Naive B cell (primary cell): ENCODE measurements around the gene UBR3. TPM values are rescaled to one million over a fixed set of nuclear protein-coding genes. Genes with fewer than 3 reads are reported as not detected.
"Not testable (repeated sequence)": the region's sequence is repeated elsewhere in the genome, so short reads cannot be mapped to it uniquely, and the experiment has no call there.

Experiments
- ATAC-seq, 2 donors: fragments of 150-1000 bp; cut with Tn5 transposase; 2 replicates each; pipeline ENCODE4 v1.10.0; 2021; ENCODE audit warnings: low read depth in 2 of 2, mild to moderate bottlenecking in 2 of 2, moderate library complexity in 2 of 2
- DNase-seq: peaks from one replicate; pipeline ENCODE4 v3.0.0; 2022
- H3K27ac Mint-ChIP-seq, 6 donors: one replicate each; pipeline ENCODE4 v1.8.0; 2020 to 2022; ENCODE audit warnings: mild to moderate bottlenecking in 6 of 6, mixed read lengths in 6 of 6, moderate library complexity in 5 of 6, inconsistent platforms in 2 of 6
- H3K27me3 Mint-ChIP-seq, 3 donors: one replicate each; pipeline ENCODE4 v1.8.0; 2021 to 2022; ENCODE audit warnings: mixed read lengths in 3 of 3, mild to moderate bottlenecking in 1 of 3
- H3K36me3 Mint-ChIP-seq, 2 donors: one replicate each; pipeline ENCODE4 v1.8.0; 2020 to 2022; ENCODE audit warnings: mixed read lengths in 2 of 2, inconsistent platforms in 1 of 2, mild to moderate bottlenecking in 1 of 2
- H3K4me1 Mint-ChIP-seq, 3 donors: one replicate each; pipeline ENCODE4 v1.8.0; 2020 to 2022; ENCODE audit warnings: mixed read lengths in 3 of 3, inconsistent platforms in 1 of 3, mild to moderate bottlenecking in 1 of 3, moderate library complexity in 1 of 3
- H3K4me3 Mint-ChIP-seq, 8 donors: one replicate each; pipeline ENCODE4 v1.8.0; 2020 to 2022; ENCODE audit warnings: mild to moderate bottlenecking in 8 of 8, mixed read lengths in 8 of 8, moderate library complexity in 8 of 8, inconsistent platforms in 2 of 8
- H3K9me3 Mint-ChIP-seq, 7 donors: one replicate each; pipeline ENCODE4 v1.8.0; 2020 to 2022; ENCODE audit warnings: mixed read lengths in 7 of 7, mild to moderate bottlenecking in 5 of 7, inconsistent platforms in 2 of 7, moderate library complexity in 1 of 7
- polyA plus RNA-seq, 6 donors: library from polyadenylated mRNA; unstranded; fragments of 300-500 nt; fragmentation: Illumina TruSeq; gene quantifications; one replicate each; pipeline ENCODE4 v1.2.3, GENCODE V29; 2021; ENCODE audit warnings: low read depth in 6 of 6

UBR3 gene
- polyA plus RNA-seq, 6 donors from 2014 or later: 6.1 to 11.9 (median 7.1) TPM

DNA sequence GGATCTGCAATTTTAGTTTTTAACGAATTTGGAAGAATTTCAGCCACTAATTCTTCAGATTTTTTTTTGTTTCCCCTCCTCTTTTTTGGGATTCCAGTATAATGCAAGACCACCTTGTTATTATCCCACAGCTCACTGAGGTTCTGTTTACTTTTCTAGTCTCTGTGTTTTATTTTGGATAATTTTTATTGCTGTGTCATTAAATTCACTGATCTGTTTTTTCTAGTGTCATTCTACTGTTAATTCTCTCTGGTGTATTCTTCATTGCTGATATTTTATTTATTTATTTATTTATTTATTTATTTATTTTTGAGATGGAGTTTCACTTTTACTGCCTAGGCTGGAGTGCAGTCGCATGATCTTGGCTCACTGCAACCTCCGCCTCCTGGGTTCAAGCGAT, 32.2 kb downstream of the UBR3 start:
- Mint-ChIP-seq H3K27me3 (no peaks in the 10 kb centered on the region), H3K4me3 (no peak overlapping the region), H3K36me3 (peaks cover 7% of the 10 kb centered on the region in 2 donors), H3K4me1 (peaks cover 14 to 34% (median 21%) of the 10 kb centered on the region in 3 donors), H3K27ac (no peak overlapping the region), H3K9me3 (no peaks in the 10 kb centered on the region)
- no peak for ATAC-seq
- no peak for DNase-seq

DNA sequence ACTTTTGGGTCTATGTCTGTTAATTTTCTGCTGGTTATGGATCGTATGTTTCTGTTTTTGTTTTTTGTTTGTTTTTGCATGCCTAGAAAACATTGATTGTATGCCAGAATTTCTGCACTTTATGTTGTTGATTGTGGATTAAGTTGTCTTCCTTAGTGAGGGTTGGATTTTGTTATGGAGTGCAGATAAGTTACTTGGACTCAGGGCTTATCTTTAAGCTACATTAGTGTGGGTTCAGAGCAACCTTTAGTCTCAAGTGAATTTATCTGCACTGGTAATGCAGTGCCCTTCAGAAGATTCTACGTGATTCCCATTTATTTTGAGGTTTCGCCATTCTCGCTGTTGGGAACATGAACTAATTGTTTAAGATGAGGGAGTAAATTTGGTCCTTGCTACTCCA, 32.9 kb downstream of the UBR3 start:
- Mint-ChIP-seq H3K4me1 (peaks cover 14 to 35% (median 21%) of the 10 kb centered on the region in 3 donors), H3K36me3 (peaks cover 7% of the 10 kb centered on the region in 2 donors), H3K9me3 (no peaks in the 10 kb centered on the region), H3K4me3 (no peak overlapping the region), H3K27ac (peak overlapping the region in 2 of 6 donors; percentile 32 to 41), H3K27me3 (no peaks in the 10 kb centered on the region)
- DNase-seq (no peak), ATAC-seq (no peak)

DNA sequence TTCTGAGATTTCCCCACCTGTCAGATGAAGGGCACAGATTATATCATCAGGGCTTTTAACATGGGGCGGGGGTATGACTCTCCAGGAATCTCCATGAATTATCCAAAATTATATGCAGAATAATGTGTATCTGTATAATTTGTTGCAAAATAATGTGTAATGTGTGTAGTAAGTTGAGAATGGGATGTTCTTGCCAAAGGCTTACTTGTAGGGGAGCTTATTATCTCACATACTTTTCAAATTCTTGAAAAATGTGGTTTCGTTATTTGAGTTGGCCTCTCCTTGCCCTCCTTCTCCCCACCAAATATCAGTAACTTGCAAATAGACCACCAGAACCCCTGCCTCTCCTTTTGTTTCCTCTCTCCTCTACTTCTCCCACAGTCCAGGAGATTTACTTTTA, 35.6 kb downstream of the UBR3 start:
- H3K4me3 Mint-ChIP-seq: no peak overlapping the region

DNA sequence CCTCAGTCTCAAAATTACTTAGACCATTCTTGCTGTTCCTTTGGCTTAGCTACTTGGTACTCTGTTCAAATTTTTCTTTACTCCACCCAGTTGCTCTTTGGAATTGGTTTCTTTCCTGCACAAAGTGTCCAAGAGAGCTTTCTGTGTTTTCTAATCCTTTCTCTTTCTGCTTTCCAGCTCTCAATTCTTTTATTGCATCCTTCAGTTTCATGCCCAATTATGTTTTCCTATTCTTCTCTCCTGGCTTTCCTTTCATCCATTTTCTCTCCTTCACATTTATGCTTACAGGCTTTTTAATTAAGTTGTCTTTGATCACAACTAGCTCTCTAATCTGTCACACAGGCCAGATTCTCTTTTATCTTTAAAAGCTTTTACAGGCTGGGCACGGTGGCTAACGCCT, 38.2 kb downstream of the UBR3 start:
- Mint-ChIP-seq H3K27ac (peak overlapping the region in 1 of 6 donors; percentile 88), H3K27me3 (no peaks in the 10 kb centered on the region), H3K4me3 (peak overlapping the region in 1 of 8 donors; percentile 7), H3K9me3 (no peaks in the 10 kb centered on the region), H3K36me3 (peaks cover 0 to 7% of the 10 kb centered on the region in 2 donors), H3K4me1 (peaks cover 30 to 41% (median 32%) of the 10 kb centered on the region in 3 donors)
- DNase-seq: no peak
- ATAC-seq: no peak

More for the DNA sequence above, 35.6 kb downstream of the UBR3 start:
- H3K27ac Mint-ChIP-seq: peak overlapping the region in 1 of 6 donors; percentile 83
- peaks cover 21 to 42% (median 26%) of the 10 kb centered on the region in 3 donors for H3K4me1 Mint-ChIP-seq
- ATAC-seq (no peak), DNase-seq (no peak)
- H3K9me3 Mint-ChIP-seq: no peaks in the 10 kb centered on the region
- H3K27me3 Mint-ChIP-seq: no peaks in the 10 kb centered on the region
- peaks cover 7% of the 10 kb centered on the region in 2 donors for H3K36me3 Mint-ChIP-seq

DNA sequence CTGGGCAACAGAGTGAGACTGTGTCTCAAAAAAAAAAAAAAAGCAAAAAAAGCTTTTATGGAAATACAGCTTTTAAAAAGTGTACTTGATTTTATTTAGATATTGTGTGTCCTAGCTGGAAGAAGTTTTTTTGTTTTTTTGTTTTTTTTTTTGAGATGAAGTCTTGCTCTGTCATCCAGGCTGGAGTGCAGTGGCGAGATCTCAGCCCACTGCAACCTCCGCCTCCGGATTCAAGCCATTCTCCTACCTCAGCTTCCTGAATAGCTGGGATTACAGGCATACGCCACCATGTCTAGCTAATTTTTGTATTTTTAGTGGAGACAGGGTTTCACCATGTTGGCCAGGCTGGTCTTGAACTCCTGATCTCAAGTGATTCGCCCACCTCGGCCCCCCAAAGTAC, 39.0 kb downstream of the UBR3 start:
- not testable (repeated sequence) for H3K9me3 Mint-ChIP-seq, ATAC-seq, H3K27me3 Mint-ChIP-seq, H3K36me3 Mint-ChIP-seq, DNase-seq, H3K4me3 Mint-ChIP-seq
- Mint-ChIP-seq H3K4me1 (peaks cover 30 to 42% (median 35%) of the 10 kb centered on the region in 3 donors), H3K27ac (peak overlapping the region in 1 of 6 donors; percentile 34)

DNA sequence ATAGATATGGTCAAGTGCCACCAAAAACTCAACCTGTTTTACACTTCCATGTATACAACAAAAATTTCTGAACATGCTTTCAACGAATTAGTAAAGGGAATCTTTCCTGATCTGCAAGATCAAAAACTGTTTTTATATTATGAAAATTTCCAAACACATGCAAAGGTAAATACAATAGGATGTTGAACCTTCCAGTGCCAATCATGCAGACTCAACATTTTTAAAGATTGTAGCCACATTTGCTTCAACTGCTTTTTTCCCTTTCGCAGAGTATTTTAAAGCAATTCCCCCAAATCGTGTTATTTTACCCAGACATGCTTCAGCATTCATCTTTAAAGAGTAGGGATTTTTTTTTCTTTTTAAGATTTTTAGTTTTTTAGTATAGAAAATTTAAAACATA, 40.3 kb downstream of the UBR3 start:
- Mint-ChIP-seq H3K9me3 (peaks cover 0 to 2% (median 0%) of the 10 kb centered on the region in 7 donors), H3K27me3 (no peaks in the 10 kb centered on the region), H3K4me1 (peaks cover 27 to 32% (median 31%) of the 10 kb centered on the region in 3 donors), H3K4me3 (no peak overlapping the region), H3K27ac (no peak overlapping the region), H3K36me3 (no peaks in the 10 kb centered on the region)
- ATAC-seq: no peak
- no peak for DNase-seq

DNA sequence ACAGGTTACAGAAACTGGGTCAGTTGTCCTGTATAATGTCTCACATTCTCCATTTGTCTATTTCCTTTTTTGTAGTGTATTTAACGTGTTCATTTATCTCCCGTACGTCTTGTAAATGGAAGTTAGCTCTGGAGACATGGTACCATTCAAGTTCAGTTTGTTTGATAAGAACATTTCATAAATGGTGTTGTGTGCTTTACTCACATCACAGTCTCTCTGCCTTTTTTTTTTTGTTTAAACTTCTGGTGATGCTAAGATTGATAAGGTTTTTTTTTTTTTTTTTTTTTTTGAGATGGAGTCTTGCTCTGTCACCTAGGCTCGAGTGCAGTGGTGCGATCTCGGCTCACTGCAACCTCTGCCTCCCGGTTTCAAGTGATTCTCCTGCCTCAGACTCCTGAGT, 41.7 kb downstream of the UBR3 start:
- DNase-seq (no peak), ATAC-seq (no peak)
- H3K4me1 Mint-ChIP-seq: peaks cover 14 to 21% (median 19%) of the 10 kb centered on the region in 3 donors
- H3K4me3 Mint-ChIP-seq: no peak overlapping the region
- no peaks in the 10 kb centered on the region for H3K27me3 Mint-ChIP-seq
- H3K36me3 Mint-ChIP-seq: no peaks in the 10 kb centered on the region
- H3K9me3 Mint-ChIP-seq: peaks cover 0 to 2% (median 0%) of the 10 kb centered on the region in 7 donors
- no peak overlapping the region for H3K27ac Mint-ChIP-seq

DNA sequence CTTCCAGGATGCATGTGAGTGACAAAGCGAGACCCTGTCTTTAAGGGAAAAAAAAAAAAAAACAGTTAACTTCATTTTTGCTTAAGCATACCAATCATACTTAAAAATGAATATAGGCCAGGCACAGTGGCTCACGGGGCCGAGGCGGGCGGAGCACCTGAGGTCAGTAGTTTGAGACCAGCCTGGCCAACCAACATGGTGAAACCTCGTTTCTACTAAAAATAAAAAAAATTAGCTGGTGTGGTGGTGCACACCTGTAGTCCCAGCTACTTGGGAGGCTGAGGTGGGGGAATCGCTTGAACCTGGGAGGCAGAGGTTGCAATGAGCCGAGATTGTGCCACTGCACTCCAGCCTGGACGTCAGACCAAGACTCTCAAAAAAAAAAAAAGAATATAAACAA, 44.1 kb downstream of the UBR3 start:
- not testable (repeated sequence) for DNase-seq, H3K4me3 Mint-ChIP-seq, H3K36me3 Mint-ChIP-seq, H3K9me3 Mint-ChIP-seq, H3K27me3 Mint-ChIP-seq, ATAC-seq
- Mint-ChIP-seq H3K4me1 (peaks cover 8 to 22% (median 11%) of the 10 kb centered on the region in 3 donors), H3K27ac (peak overlapping the region in 2 of 6 donors; percentile 78 to 92)

DNA sequence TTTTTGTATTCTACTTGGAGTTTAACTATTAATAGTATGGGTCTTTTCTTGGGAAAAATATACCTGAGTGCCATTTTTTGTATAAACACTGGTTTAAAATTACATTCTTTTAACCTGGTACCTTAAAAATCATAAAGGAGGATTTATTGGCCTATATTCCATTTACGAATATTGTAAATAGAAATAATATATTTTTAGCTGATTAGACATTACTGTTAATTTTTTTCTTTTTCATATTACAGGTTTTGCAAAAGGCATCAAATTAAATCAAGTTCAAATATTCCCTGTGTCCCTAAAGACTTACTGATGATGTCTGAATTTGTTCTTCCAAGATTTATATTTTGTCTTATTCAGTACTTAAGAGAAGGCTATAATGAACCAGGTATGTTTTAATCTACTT, 44.7 kb downstream of the UBR3 start:
- Mint-ChIP-seq H3K27ac (no peak overlapping the region), H3K4me1 (peaks cover 8 to 22% (median 11%) of the 10 kb centered on the region in 3 donors), H3K27me3 (no peaks in the 10 kb centered on the region), H3K4me3 (no peak overlapping the region), H3K9me3 (peaks cover 0 to 2% (median 0%) of the 10 kb centered on the region in 7 donors), H3K36me3 (peaks cover 0 to 9% of the 10 kb centered on the region in 2 donors)
- ATAC-seq (no peak), DNase-seq (no peak)

DNA sequence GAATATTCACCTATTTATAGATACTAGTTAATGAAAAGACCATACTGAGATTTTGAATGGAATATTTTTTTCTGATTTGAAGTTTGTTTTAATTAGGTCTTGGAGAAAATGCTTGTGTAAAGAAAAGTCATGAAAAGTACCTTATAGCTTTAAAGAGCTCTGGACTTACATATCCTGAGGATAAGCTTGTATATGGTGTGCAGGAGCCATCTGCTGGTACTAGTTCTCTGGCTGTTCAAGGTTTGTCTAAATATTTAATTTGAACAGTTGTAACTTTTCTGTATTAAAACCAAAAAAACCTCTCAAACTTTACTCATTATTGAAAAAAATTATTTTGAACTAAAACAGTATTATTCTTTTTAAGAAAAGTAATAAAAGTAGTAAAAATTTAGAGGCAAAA, 50.1 kb downstream of the UBR3 start:
- H3K9me3 Mint-ChIP-seq: peaks cover 0 to 2% (median 0%) of the 10 kb centered on the region in 7 donors
- H3K4me1 Mint-ChIP-seq: peaks cover 0 to 7% (median 0%) of the 10 kb centered on the region in 3 donors
- H3K4me3 Mint-ChIP-seq: no peak overlapping the region
- no peak for DNase-seq
- no peaks in the 10 kb centered on the region for H3K27me3 Mint-ChIP-seq
- ATAC-seq: no peak
- H3K36me3 Mint-ChIP-seq: peaks cover 0 to 9% of the 10 kb centered on the region in 2 donors
- H3K27ac Mint-ChIP-seq: no peak overlapping the region

DNA sequence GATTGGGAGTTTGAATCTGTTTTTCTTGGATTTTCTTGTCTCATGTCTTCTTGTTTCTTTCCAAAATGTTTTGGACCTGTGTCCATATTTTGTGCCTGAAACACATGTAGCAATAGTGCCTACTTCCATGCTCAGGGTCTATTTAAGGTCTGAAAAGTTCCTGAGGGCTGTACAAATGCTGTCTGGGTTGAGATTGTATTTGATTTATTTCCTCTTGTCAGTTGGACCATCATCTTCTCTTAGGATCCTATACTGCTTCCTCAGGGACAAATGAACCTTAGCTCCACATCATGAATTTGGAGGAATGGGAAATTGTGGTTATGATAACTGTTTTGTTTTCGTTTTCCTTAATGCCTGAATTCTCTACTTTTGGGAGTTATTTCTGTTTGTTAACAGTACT, 59.9 kb downstream of the UBR3 start:
- no peaks in the 10 kb centered on the region for H3K9me3 Mint-ChIP-seq
- peak overlapping the region in 1 of 6 donors; percentile 35 for H3K27ac Mint-ChIP-seq
- no peaks in the 10 kb centered on the region for H3K36me3 Mint-ChIP-seq
- no peak overlapping the region for H3K4me3 Mint-ChIP-seq
- H3K27me3 Mint-ChIP-seq: no peaks in the 10 kb centered on the region
- H3K4me1 Mint-ChIP-seq: no peaks in the 10 kb centered on the region
- ATAC-seq (no peak), DNase-seq (no peak)

DNA sequence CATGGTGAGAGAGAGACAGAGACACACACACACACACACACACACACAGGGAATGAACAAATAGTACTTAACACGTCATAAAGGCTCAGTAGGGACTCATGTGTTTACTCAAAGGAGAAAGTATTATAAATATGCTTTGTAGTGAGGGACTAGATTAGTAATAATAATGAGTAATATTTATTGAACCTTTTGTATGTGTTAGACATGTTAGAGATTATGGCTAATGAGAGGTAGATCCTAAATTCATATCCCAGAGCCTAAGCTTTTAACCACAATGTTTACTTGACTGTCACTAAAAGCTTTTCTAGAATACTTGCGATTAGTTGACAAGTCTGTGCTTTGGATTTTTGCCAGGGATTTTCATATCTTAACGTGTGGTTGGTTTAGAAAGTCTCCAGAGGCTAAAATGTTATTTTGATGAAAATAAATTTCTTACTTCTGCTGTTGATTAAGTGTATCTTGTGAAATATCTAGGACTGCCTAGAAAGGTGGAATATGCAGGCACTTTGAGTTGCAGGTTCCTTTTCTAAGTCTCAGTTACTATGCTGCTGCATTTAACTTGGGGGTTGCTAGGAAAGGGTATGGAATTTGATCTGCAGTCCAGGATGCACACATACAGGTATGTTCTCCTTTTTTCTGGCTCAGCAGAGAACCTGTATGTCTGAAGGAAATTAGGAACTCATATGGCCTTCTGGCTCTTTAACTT, 64.5 kb downstream of the UBR3 start:
- no peak for DNase-seq
- H3K36me3 Mint-ChIP-seq: peaks cover 8 to 10% of the 10 kb centered on the region in 2 donors

DNA sequence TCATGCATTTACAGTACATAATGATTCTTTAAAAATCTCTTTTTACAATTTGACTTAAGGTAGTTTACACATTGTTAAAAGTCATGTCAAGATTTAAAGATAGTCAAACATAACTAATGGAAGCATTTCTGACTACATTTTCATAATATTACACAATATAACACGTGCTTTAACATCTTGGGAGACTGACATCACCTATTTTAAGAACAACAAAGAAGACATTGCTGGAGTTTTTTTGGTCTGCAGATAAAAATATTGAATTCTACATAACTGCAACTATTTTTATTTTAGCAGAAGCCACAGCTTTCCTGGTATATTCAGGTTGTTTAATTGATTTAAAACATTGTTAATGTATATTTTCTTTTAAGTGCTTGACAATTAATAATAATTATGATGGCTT, 65.7 kb downstream of the UBR3 start:
- Mint-ChIP-seq H3K9me3 (no peaks in the 10 kb centered on the region), H3K36me3 (peaks cover 8 to 10% of the 10 kb centered on the region in 2 donors), H3K27me3 (no peaks in the 10 kb centered on the region), H3K4me3 (no peak overlapping the region), H3K4me1 (no peaks in the 10 kb centered on the region), H3K27ac (no peak overlapping the region)
- DNase-seq: no peak
- ATAC-seq: no peak

More for the DNA sequence above, 64.5 kb downstream of the UBR3 start:
- Mint-ChIP-seq H3K27ac (peak overlapping the region in 2 of 6 donors; percentile 23 to 88), H3K9me3 (no peaks in the 10 kb centered on the region), H3K27me3 (no peaks in the 10 kb centered on the region), H3K4me1 (no peaks in the 10 kb centered on the region), H3K4me3 (no peak overlapping the region)
- ATAC-seq: no peak

DNA sequence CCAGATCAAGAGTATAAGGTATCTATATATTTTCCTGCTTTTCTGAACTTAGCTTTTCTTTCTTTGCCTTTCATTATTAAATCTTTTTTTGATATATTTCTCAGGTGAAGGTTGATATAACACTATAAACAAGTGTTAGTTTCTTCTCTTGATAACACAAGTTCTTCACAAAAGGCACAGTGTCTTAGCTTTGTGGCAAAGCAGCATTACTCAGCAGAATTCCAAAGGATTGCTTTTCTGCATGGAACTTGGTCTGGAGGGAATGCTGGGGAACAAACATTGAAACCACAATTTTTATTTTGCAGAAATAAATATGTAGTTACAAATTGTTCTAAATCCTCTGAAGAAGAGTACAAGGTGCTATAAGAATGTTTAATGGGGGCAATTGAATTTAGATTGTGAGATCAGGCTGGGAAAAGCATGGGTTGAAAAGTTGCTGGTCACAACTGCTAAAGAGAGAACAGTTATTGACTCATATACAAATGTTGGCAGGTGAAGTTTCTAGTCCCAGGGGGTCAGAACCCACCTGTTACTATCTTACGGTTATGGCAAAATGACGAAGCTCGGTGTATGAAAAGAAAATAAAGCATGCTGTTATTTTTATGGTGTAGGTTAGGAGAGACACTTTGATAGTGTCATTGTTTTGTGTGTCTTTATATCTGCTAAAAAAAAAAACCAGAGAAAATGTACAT, 68.2 kb downstream of the UBR3 start:
- H3K27me3 Mint-ChIP-seq: no peaks in the 10 kb centered on the region
- no peak overlapping the region for H3K4me3 Mint-ChIP-seq
- ATAC-seq (no peak), DNase-seq (no peak)
- peak overlapping the region in 3 of 6 donors; percentile 13 to 58 (median 28) for H3K27ac Mint-ChIP-seq
- peaks cover 8 to 10% of the 10 kb centered on the region in 2 donors for H3K36me3 Mint-ChIP-seq
- no peaks in the 10 kb centered on the region for H3K4me1 Mint-ChIP-seq
- no peaks in the 10 kb centered on the region for H3K9me3 Mint-ChIP-seq
